MCF 10A (cell line): Measurements from ENCODE around the gene RNF148. TPM values are rescaled to one million over a fixed set of nuclear protein-coding genes. Genes with fewer than 3 reads are reported as not detected.
"Not testable (repeated sequence)": the region's sequence is repeated elsewhere in the genome, so short reads cannot be mapped to it uniquely, and the experiment has no call there.

ENCODE experiments used
- BruUV-seq: library from RNA; stranded (reverse); fragments of 400-500 nt; replicated peaks from 2 replicates; lab custom pipeline; 2021; lab: Mats Ljungman, UMichigan
- CTCF ChIA-PET: fragments of 300-600 bp; sonication (Branson Sonifier 250); formaldehyde crosslinking; extraction: SDS; loops from one replicate; lab custom pipeline; 2021; ENCODE audit warnings: antibody characterized with exemption, inconsistent platforms; lab: Yijun Ruan, JAX
- POLR2A ChIA-PET: fragments of 300-600, 350-650 bp; sonication (Branson Sonifier 250); formaldehyde crosslinking; extraction: SDS; loops from one replicate; lab custom pipeline; 2020; ENCODE audit warnings: antibody characterized with exemption, inconsistent platforms; lab: Yijun Ruan, JAX
- DNase-seq: peaks from one replicate; pipeline ENCODE4 v3.0.0-alpha.2; 2018; ENCODE audit not compliant: unreplicated experiment
- H3K27ac Mint-ChIP-seq: one replicate; pipeline ENCODE4 v1.8.0; 2022; ENCODE audit warnings: mild to moderate bottlenecking, low read depth, mixed read lengths; ENCODE audit not compliant: unreplicated experiment
- H3K27me3 Mint-ChIP-seq: one replicate; pipeline ENCODE4 v1.8.0; 2022; ENCODE audit warnings: mixed read lengths; ENCODE audit not compliant: insufficient read depth, unreplicated experiment
- H3K36me3 Mint-ChIP-seq: one replicate; pipeline ENCODE4 v1.8.0; 2022; ENCODE audit warnings: mild to moderate bottlenecking, moderate library complexity, mixed read lengths; ENCODE audit not compliant: insufficient read depth, unreplicated experiment
- H3K4me1 Mint-ChIP-seq: one replicate; pipeline ENCODE4 v1.8.0; 2022; ENCODE audit warnings: mixed read lengths; ENCODE audit not compliant: insufficient read depth, unreplicated experiment
- H3K4me3 Mint-ChIP-seq: one replicate; pipeline ENCODE4 v1.8.0; 2022; ENCODE audit warnings: mild to moderate bottlenecking, moderate library complexity, mixed read lengths; ENCODE audit not compliant: unreplicated experiment
- H3K9me3 Mint-ChIP-seq: one replicate; pipeline ENCODE4 v1.8.0; 2022; ENCODE audit warnings: mixed read lengths; ENCODE audit not compliant: unreplicated experiment
- CTCF ChIP-seq: fragments of 200-600 bp; IDR thresholded peaks from one replicate; pipeline ENCODE4 v1.8.0; 2022; ENCODE audit warnings: antibody characterized with exemption, mild to moderate bottlenecking; ENCODE audit not compliant: unreplicated experiment
- intact Hi-C: fragments of 100-400 bp; cut with micrococcal nuclease; formaldehyde crosslinking; loops from 2 replicates; pipeline ENCODE4 v1.14.1; 2022
- total RNA-seq: library from RNA; stranded (reverse); gene quantifications from 2 replicates; pipeline ENCODE4 v1.2.3, GENCODE V29; 2022

The RNF148 gene
- total RNA-seq, 1 experiment from 2014 or later, result 0.63 TPM

GRCh38 chr7:122686360-122686878, 16.3 kb downstream of the RNF148 start:
- H3K27ac Mint-ChIP-seq, result no peak overlapping the region
- no peaks in the 10 kb centered on the region for H3K9me3 Mint-ChIP-seq
- no peaks in the 10 kb centered on the region for H3K36me3 Mint-ChIP-seq
- no peak overlapping the region for H3K4me3 Mint-ChIP-seq
- H3K27me3 Mint-ChIP-seq, result no peaks in the 10 kb centered on the region
- no peaks in the 10 kb centered on the region for H3K4me1 Mint-ChIP-seq
- no peak for TF ChIP-seq CTCF
- intact Hi-C loops, result no loop called here
- no TSS peak for BruUV-seq
- ChIA-PET POLR2A (no interaction called here), CTCF (interaction anchor here (0.6 kb wide), 1 partner anchor 342 kb away, joined by 3 read pairs; no protein-coding TSS in a partner anchor)
- no peak for DNase-seq

DNA sequence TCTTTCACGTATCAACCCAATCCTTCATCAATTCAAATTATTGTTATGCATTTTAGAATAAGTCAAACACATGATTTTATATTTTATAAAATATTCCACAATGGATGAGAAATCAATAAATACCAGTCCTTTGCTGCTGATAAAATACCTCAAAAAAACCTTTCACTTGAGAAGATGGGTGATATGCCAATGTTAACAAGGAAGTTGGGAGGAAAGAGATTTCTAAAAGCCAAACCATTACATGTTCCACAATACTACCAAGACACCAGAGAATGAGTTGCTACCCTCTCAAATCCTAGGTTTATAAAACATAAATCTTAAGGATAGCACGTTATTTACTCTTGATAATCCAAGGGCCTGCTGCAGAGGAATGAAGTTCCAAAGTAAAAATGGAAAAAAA, 18.2 kb downstream of the RNF148 start:
- no peaks in the 10 kb centered on the region for H3K4me1 Mint-ChIP-seq
- no TSS peak for BruUV-seq
- CTCF ChIA-PET, result no interaction called here

GRCh38 chr7:122682815-122683550, 19.7 kb downstream of the RNF148 start:
- intact Hi-C loops, result no loop called here
- DNase-seq, result no peak
- no peak overlapping the region for H3K27ac Mint-ChIP-seq
- no peaks in the 10 kb centered on the region for H3K27me3 Mint-ChIP-seq
- no TSS peak for BruUV-seq
- POLR2A ChIA-PET, result interaction anchor here (0.7 kb wide), 1 partner anchor 23 kb away, joined by 4 read pairs; no protein-coding TSS in a partner anchor
- no peaks in the 10 kb centered on the region for H3K36me3 Mint-ChIP-seq
- no peaks in the 10 kb centered on the region for H3K4me1 Mint-ChIP-seq
- no peak overlapping the region for H3K4me3 Mint-ChIP-seq
- TF ChIP-seq CTCF, result no peak
- CTCF ChIA-PET, result no interaction called here
- no peaks in the 10 kb centered on the region for H3K9me3 Mint-ChIP-seq

More for the DNA sequence above, 18.2 kb downstream of the RNF148 start:
- intact Hi-C loops, result no loop called here
- TF ChIP-seq CTCF, result no peak
- Mint-ChIP-seq H3K27me3 (no peaks in the 10 kb centered on the region), H3K9me3 (no peaks in the 10 kb centered on the region), H3K27ac (no peak overlapping the region), H3K4me3 (no peak overlapping the region), H3K36me3 (no peaks in the 10 kb centered on the region)
- no peak for DNase-seq
- POLR2A ChIA-PET, result interaction anchor here (1.0 kb wide), 1 partner anchor 8 kb away, joined by 3 read pairs; no protein-coding TSS in a partner anchor

DNA sequence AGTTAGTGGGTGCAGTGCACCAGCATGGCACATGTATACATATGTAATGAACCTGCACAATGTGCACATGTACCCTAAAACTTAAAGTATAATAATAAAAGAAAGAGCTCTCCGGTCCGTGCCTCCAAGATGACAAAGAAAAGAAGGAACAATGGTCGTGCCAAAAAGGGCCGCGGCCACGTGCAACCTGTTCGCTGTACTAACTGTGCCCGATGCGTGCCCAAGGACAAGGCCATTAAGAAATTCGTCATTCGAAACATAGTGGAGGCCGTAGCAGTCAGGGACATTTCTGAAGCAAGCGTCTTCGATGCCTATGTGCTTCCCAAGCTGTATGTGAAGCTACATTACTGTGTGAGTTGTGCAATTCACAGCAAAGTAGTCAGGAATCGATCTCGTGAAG, 21.5 kb downstream of the RNF148 start:
- DNase-seq, H3K4me1 Mint-ChIP-seq, H3K9me3 Mint-ChIP-seq, CTCF ChIA-PET, H3K4me3 Mint-ChIP-seq, H3K27ac Mint-ChIP-seq, intact Hi-C loops, H3K27me3 Mint-ChIP-seq, POLR2A ChIA-PET, H3K36me3 Mint-ChIP-seq, BruUV-seq: not testable (repeated sequence)
